NCI-H2029 (cell line): ENCODE data around the gene PTGFRN.

Source experiments
- DNase-seq: peaks from one replicate; lab custom pipeline; 2025; lab: John Stamatoyannopoulos, UW

PTGFRN gene

GRCh38 chr1:116889380-116889779 lies 20.3 kb upstream of the PTGFRN start:
- no peak for DNase-seq

- no peak for DNase-seq
These were observed 18.2 kb upstream of the PTGFRN start for GRCh38 chr1:116891396-116892079.

- no peak for DNase-seq
These were observed 14.6 kb upstream of the PTGFRN start for GRCh38 chr1:116895073-116895472.

- no peak for DNase-seq
These were observed 10.2 kb upstream of the PTGFRN start for GRCh38 chr1:116899529-116899928.

- DNase-seq, result no peak
These were observed 9.0 kb upstream of the PTGFRN start for GRCh38 chr1:116900471-116901365.

GRCh38 chr1:116902027-116902426 lies 7.7 kb upstream of the PTGFRN start:
- DNase-seq, result no peak

GRCh38 chr1:116902723-116903383 lies 6.9 kb upstream of the PTGFRN start:
- no peak for DNase-seq

- no peak for DNase-seq
These were observed 4.9 kb upstream of the PTGFRN start for GRCh38 chr1:116904791-116905320.

GRCh38 chr1:116906812-116907211 lies 2.9 kb upstream of the PTGFRN start:
- DNase-seq, result no peak

GRCh38 chr1:116907351-116907750 lies 2.4 kb upstream of the PTGFRN start:
- DNase-seq, result no peak

- no peak for DNase-seq
These were observed 1.4 kb upstream of the PTGFRN start for GRCh38 chr1:116908266-116908665.

- no peak for DNase-seq
These were observed 750 bp upstream of the PTGFRN start for GRCh38 chr1:116908820-116909511.

GRCh38 chr1:116910379-116911187 lies 867 bp downstream of the PTGFRN start:
- peak; percentile 17 for DNase-seq

GRCh38 chr1:116911188-116911553 lies 1.5 kb downstream of the PTGFRN start:
- no peak for DNase-seq

- no peak for DNase-seq
These were observed 2.2 kb downstream of the PTGFRN start for GRCh38 chr1:116911779-116912469.

- DNase-seq, result no peak
These were observed 3.1 kb downstream of the PTGFRN start for GRCh38 chr1:116912846-116913245.

GRCh38 chr1:116913941-116914340 lies 4.2 kb downstream of the PTGFRN start:
- DNase-seq, result no peak

GRCh38 chr1:116914667-116915066 lies 5.0 kb downstream of the PTGFRN start:
- DNase-seq, result no peak

- peak; percentile 9 for DNase-seq
These were observed 5.5 kb downstream of the PTGFRN start for GRCh38 chr1:116915086-116915661.

GRCh38 chr1:116916002-116916401 lies 6.3 kb downstream of the PTGFRN start:
- no peak for DNase-seq
